Skin epidermis (tissue), 12 donors: ENCODE data around the gene OTOG.

Experiments used
- H3K27ac ChIP-seq, 21 experiments: fragments of 200-600 bp; sonication (generic) in 11 of 21; one replicate each; pipeline ENCODE4 v1.5.0; 2020; ENCODE audit warnings: mild to moderate bottlenecking in 3 of 21, inconsistent platforms in 2 of 21, moderate library complexity in 2 of 21
- H3K4me3 ChIP-seq, 7 experiments: fragments of 200-600 bp; sonication (generic) in 2 of 7; one replicate each; pipeline ENCODE4 v1.5.0; 2020; ENCODE audit warnings: inconsistent platforms in 2 of 7, mild to moderate bottlenecking in 2 of 7, moderate library complexity in 1 of 7

Gene OTOG

GRCh38 chr11:17518366-17518765, 28.7 kb upstream of the OTOG start:
- H3K27ac ChIP-seq: no peak overlapping the region
- no peak overlapping the region for H3K4me3 ChIP-seq

- Histone ChIP-seq H3K27ac (no peak overlapping the region), H3K4me3 (no peak overlapping the region)
These were observed 27.8 kb upstream of the OTOG start for GRCh38 chr11:17519061-17519885.

- no peak overlapping the region for H3K4me3 ChIP-seq
- peak overlapping the region in 2 of 21 experiments; percentile 26 to 40 for H3K27ac ChIP-seq
These were observed 25.8 kb upstream of the OTOG start for GRCh38 chr11:17521106-17521900.

GRCh38 chr11:17522655-17523054, 24.4 kb upstream of the OTOG start:
- no peak overlapping the region for H3K4me3 ChIP-seq
- no peak overlapping the region for H3K27ac ChIP-seq

- Histone ChIP-seq H3K4me3 (no peak overlapping the region), H3K27ac (no peak overlapping the region)
These were observed 22.8 kb upstream of the OTOG start for GRCh38 chr11:17524221-17524620.

- Histone ChIP-seq H3K4me3 (no peak overlapping the region), H3K27ac (no peak overlapping the region)
These were observed 21.5 kb upstream of the OTOG start for GRCh38 chr11:17525570-17525969.

- no peak overlapping the region for H3K27ac ChIP-seq
- H3K4me3 ChIP-seq: no peak overlapping the region
These were observed 20.7 kb upstream of the OTOG start for GRCh38 chr11:17526326-17526725.

GRCh38 chr11:17526931-17527627, 20.0 kb upstream of the OTOG start:
- Histone ChIP-seq H3K4me3 (no peak overlapping the region), H3K27ac (no peak overlapping the region)

- no peak overlapping the region for H3K4me3 ChIP-seq
- H3K27ac ChIP-seq: no peak overlapping the region
These were observed 19.4 kb upstream of the OTOG start for GRCh38 chr11:17527628-17527995.

GRCh38 chr11:17528181-17528691, 18.8 kb upstream of the OTOG start:
- H3K27ac ChIP-seq: no peak overlapping the region
- no peak overlapping the region for H3K4me3 ChIP-seq

GRCh38 chr11:17528906-17529843, 17.9 kb upstream of the OTOG start:
- Histone ChIP-seq H3K27ac (peak overlapping the region in 2 of 21 experiments; percentile 11 to 16), H3K4me3 (no peak overlapping the region)

GRCh38 chr11:17529844-17530185, 17.2 kb upstream of the OTOG start:
- Histone ChIP-seq H3K27ac (peak overlapping the region in 2 of 21 experiments; percentile 11 to 16), H3K4me3 (no peak overlapping the region)

GRCh38 chr11:17531071-17531600, 15.9 kb upstream of the OTOG start:
- Histone ChIP-seq H3K4me3 (no peak overlapping the region), H3K27ac (peak overlapping the region in 1 of 21 experiments; percentile 66)

GRCh38 chr11:17531636-17532113, 15.4 kb upstream of the OTOG start:
- Histone ChIP-seq H3K27ac (peak overlapping the region in 1 of 21 experiments; percentile 66), H3K4me3 (no peak overlapping the region)

GRCh38 chr11:17532784-17533183, 14.3 kb upstream of the OTOG start:
- Histone ChIP-seq H3K4me3 (no peak overlapping the region), H3K27ac (no peak overlapping the region)

GRCh38 chr11:17533341-17533740, 13.7 kb upstream of the OTOG start:
- no peak overlapping the region for H3K4me3 ChIP-seq
- H3K27ac ChIP-seq: no peak overlapping the region

- Histone ChIP-seq H3K4me3 (no peak overlapping the region), H3K27ac (no peak overlapping the region)
These were observed 13.2 kb upstream of the OTOG start for GRCh38 chr11:17533778-17534415.

- Histone ChIP-seq H3K4me3 (no peak overlapping the region), H3K27ac (no peak overlapping the region)
These were observed 11.6 kb upstream of the OTOG start for GRCh38 chr11:17535488-17535887.
